HS-27A (cell line): Measurements from ENCODE around the gene PHLDB2.

Source experiments
- DNase-seq: peaks from one replicate; pipeline ENCODE4 v3.0.0-alpha.2; 2012; ENCODE audit warnings: low read depth, missing footprints

PHLDB2 gene

GRCh38 chr3:111965484-111965883 is 106.4 kb downstream of the PHLDB2 start:
- DNase-seq = no peak

GRCh38 chr3:111967068-111967467 is 108.0 kb downstream of the PHLDB2 start:
- no peak for DNase-seq

GRCh38 chr3:111967651-111968274 is 108.7 kb downstream of the PHLDB2 start:
- peak; percentile 68 for DNase-seq

GRCh38 chr3:111968319-111969054 is 109.4 kb downstream of the PHLDB2 start:
- no peak for DNase-seq

- DNase-seq = no peak
These were observed 111.3 kb downstream of the PHLDB2 start for GRCh38 chr3:111970376-111970775.

- no peak for DNase-seq
These were observed 112.6 kb downstream of the PHLDB2 start for GRCh38 chr3:111971533-111972130.

- no peak for DNase-seq
These were observed 113.8 kb downstream of the PHLDB2 start for GRCh38 chr3:111972891-111973290.

GRCh38 chr3:111975131-111975530 is 116.1 kb downstream of the PHLDB2 start:
- no peak for DNase-seq

- no peak for DNase-seq
These were observed 117.2 kb downstream of the PHLDB2 start for GRCh38 chr3:111976254-111976653.

- DNase-seq = peak; percentile 98
These were observed 119.7 kb downstream of the PHLDB2 start, which contains the start of gene ABHD10 for GRCh38 chr3:111978583-111979433. ABHD10 (plus strand) TSS chr3:111979026; CDS start chr3:111979062, 36 bp downstream.

GRCh38 chr3:111979434-111980038 is 120.5 kb downstream of the PHLDB2 start:
- no peak for DNase-seq

- no peak for DNase-seq
These were observed 121.8 kb downstream of the PHLDB2 start for GRCh38 chr3:111980716-111981456.

GRCh38 chr3:111981457-111981763 is 122.3 kb downstream of the PHLDB2 start:
- no peak for DNase-seq

- no peak for DNase-seq
These were observed 125.7 kb downstream of the PHLDB2 start for GRCh38 chr3:111984636-111985298.

- DNase-seq = no peak
These were observed 127.7 kb downstream of the PHLDB2 start for GRCh38 chr3:111986800-111987199.

- no peak for DNase-seq
These were observed 130.1 kb downstream of the PHLDB2 start for GRCh38 chr3:111989061-111989678.

- DNase-seq = no peak
These were observed 134.0 kb downstream of the PHLDB2 start for GRCh38 chr3:111993038-111993437.

- DNase-seq = no peak
These were observed 139.8 kb downstream of the PHLDB2 start, which contains the start of gene TAGLN3 for GRCh38 chr3:111998636-111999483. TAGLN3 (plus strand) TSS chr3:111998922; CDS start chr3:111999423, 501 bp downstream.
